Measurements from ENCODE around the gene FAM228B.
A peak's percentile ranks its signal among the peaks of the same experiment; 100 is the strongest.
"Not testable (repeated sequence)": the region's sequence is repeated elsewhere in the genome, so short reads cannot be mapped to it uniquely, and the experiment has no call there.

The FAM228B gene

GRCh38 chr2:24105816-24106215 is 17.5 kb upstream of the FAM228B start:
- Histone ChIP-seq H3K4me3 (ENCODE audit: low read length) (no peak overlapping the region), H3K9me3 (ENCODE audit: control insufficient read depth, low read length) (no peaks in the 10 kb centered on the region), H3K9ac (ENCODE audit: low read length) (no peak overlapping the region)

GRCh38 chr2:24106786-24107185 is 16.5 kb upstream of the FAM228B start:
- Histone ChIP-seq H3K4me1 (ENCODE audit: control insufficient read depth, insufficient read depth, low read length) (no peaks in the 10 kb centered on the region), H3K27me3 (ENCODE audit: control insufficient read depth, insufficient read depth, low read length) (no peaks in the 10 kb centered on the region), H3K9me3 (ENCODE audit: control insufficient read depth, low read length) (no peaks in the 10 kb centered on the region), H3K9ac (ENCODE audit: low read length) (no peak overlapping the region), H3K4me3 (ENCODE audit: low read length) (no peak overlapping the region), H3K36me3 (ENCODE audit: control insufficient read depth, insufficient read depth, low read length) (no peaks in the 10 kb centered on the region)

More at GRCh38 chr2:24105816-24106215, 17.5 kb upstream of the FAM228B start:
- Histone ChIP-seq H3K4me1 (ENCODE audit: control insufficient read depth, insufficient read depth, low read length) (no peaks in the 10 kb centered on the region), H3K27me3 (ENCODE audit: control insufficient read depth, insufficient read depth, low read length) (no peaks in the 10 kb centered on the region), H3K36me3 (ENCODE audit: control insufficient read depth, insufficient read depth, low read length) (no peaks in the 10 kb centered on the region)

- no peaks in the 10 kb centered on the region for H3K27me3 ChIP-seq (ENCODE audit: control insufficient read depth, insufficient read depth, low read length)
- no peak overlapping the region for H3K4me3 ChIP-seq (ENCODE audit: low read length)
- H3K36me3 ChIP-seq (ENCODE audit: control insufficient read depth, insufficient read depth, low read length): no peaks in the 10 kb centered on the region
- no peaks in the 10 kb centered on the region for H3K4me1 ChIP-seq (ENCODE audit: control insufficient read depth, insufficient read depth, low read length)
- H3K9me3 ChIP-seq (ENCODE audit: control insufficient read depth, low read length): no peaks in the 10 kb centered on the region
- H3K9ac ChIP-seq (ENCODE audit: low read length): no peak overlapping the region
These were observed 15.9 kb upstream of the FAM228B start for GRCh38 chr2:24107336-24107735.

GRCh38 chr2:24109431-24109830 is 13.8 kb upstream of the FAM228B start:
- not testable (repeated sequence) for H3K9ac ChIP-seq (ENCODE audit: low read length); H3K27me3 ChIP-seq (ENCODE audit: control insufficient read depth, insufficient read depth, low read length); H3K9me3 ChIP-seq (ENCODE audit: control insufficient read depth, low read length); H3K36me3 ChIP-seq (ENCODE audit: control insufficient read depth, insufficient read depth, low read length); H3K4me1 ChIP-seq (ENCODE audit: control insufficient read depth, insufficient read depth, low read length); H3K4me3 ChIP-seq (ENCODE audit: low read length)

- H3K27me3 ChIP-seq (ENCODE audit: control insufficient read depth, insufficient read depth, low read length): no peaks in the 10 kb centered on the region
- no peaks in the 10 kb centered on the region for H3K9me3 ChIP-seq (ENCODE audit: control insufficient read depth, low read length)
- H3K4me3 ChIP-seq (ENCODE audit: low read length): no peak overlapping the region
- no peaks in the 10 kb centered on the region for H3K4me1 ChIP-seq (ENCODE audit: control insufficient read depth, insufficient read depth, low read length)
- H3K9ac ChIP-seq (ENCODE audit: low read length): no peak overlapping the region
- H3K36me3 ChIP-seq (ENCODE audit: control insufficient read depth, insufficient read depth, low read length): no peaks in the 10 kb centered on the region
These were observed 12.5 kb upstream of the FAM228B start for GRCh38 chr2:24110660-24111303.

GRCh38 chr2:24111407-24111901 is 11.8 kb upstream of the FAM228B start:
- Histone ChIP-seq H3K9ac (ENCODE audit: low read length) (no peak overlapping the region), H3K27me3 (ENCODE audit: control insufficient read depth, insufficient read depth, low read length) (no peaks in the 10 kb centered on the region), H3K36me3 (ENCODE audit: control insufficient read depth, insufficient read depth, low read length) (no peaks in the 10 kb centered on the region), H3K4me3 (ENCODE audit: low read length) (no peak overlapping the region), H3K9me3 (ENCODE audit: control insufficient read depth, low read length) (no peaks in the 10 kb centered on the region), H3K4me1 (ENCODE audit: control insufficient read depth, insufficient read depth, low read length) (no peaks in the 10 kb centered on the region)

- Histone ChIP-seq H3K4me1 (ENCODE audit: control insufficient read depth, insufficient read depth, low read length) (no peaks in the 10 kb centered on the region), H3K9ac (ENCODE audit: low read length) (no peak overlapping the region), H3K4me3 (ENCODE audit: low read length) (no peak overlapping the region), H3K9me3 (ENCODE audit: control insufficient read depth, low read length) (no peaks in the 10 kb centered on the region), H3K36me3 (ENCODE audit: control insufficient read depth, insufficient read depth, low read length) (no peaks in the 10 kb centered on the region), H3K27me3 (ENCODE audit: control insufficient read depth, insufficient read depth, low read length) (no peaks in the 10 kb centered on the region)
These were observed 8.2 kb upstream of the FAM228B start for GRCh38 chr2:24115057-24115456.

- Histone ChIP-seq H3K9ac (ENCODE audit: low read length) (no peak overlapping the region), H3K36me3 (ENCODE audit: control insufficient read depth, insufficient read depth, low read length) (no peaks in the 10 kb centered on the region), H3K4me1 (ENCODE audit: control insufficient read depth, insufficient read depth, low read length) (no peaks in the 10 kb centered on the region), H3K4me3 (ENCODE audit: low read length) (no peak overlapping the region), H3K27me3 (ENCODE audit: control insufficient read depth, insufficient read depth, low read length) (no peaks in the 10 kb centered on the region), H3K9me3 (ENCODE audit: control insufficient read depth, low read length) (no peaks in the 10 kb centered on the region)
These were observed 5.4 kb upstream of the FAM228B start for GRCh38 chr2:24117902-24118301.

GRCh38 chr2:24121066-24121465 is 2.2 kb upstream of the FAM228B start:
- Histone ChIP-seq H3K36me3 (ENCODE audit: control insufficient read depth, insufficient read depth, low read length) (no peaks in the 10 kb centered on the region), H3K27me3 (ENCODE audit: control insufficient read depth, insufficient read depth, low read length) (no peaks in the 10 kb centered on the region), H3K4me1 (ENCODE audit: control insufficient read depth, insufficient read depth, low read length) (peaks cover 3% of the 10 kb centered on the region), H3K9me3 (ENCODE audit: control insufficient read depth, low read length) (no peaks in the 10 kb centered on the region), H3K9ac (ENCODE audit: low read length) (no peak overlapping the region), H3K4me3 (ENCODE audit: low read length) (no peak overlapping the region)

GRCh38 chr2:24121469-24121868 is 1.8 kb upstream of the FAM228B start:
- Histone ChIP-seq H3K4me1 (ENCODE audit: control insufficient read depth, insufficient read depth, low read length) (peaks cover 3% of the 10 kb centered on the region), H3K4me3 (ENCODE audit: low read length) (no peak overlapping the region), H3K27me3 (ENCODE audit: control insufficient read depth, insufficient read depth, low read length) (no peaks in the 10 kb centered on the region)

GRCh38 chr2:24122366-24123194 is 689 bp upstream of the FAM228B start:
- Histone ChIP-seq H3K27me3 (ENCODE audit: control insufficient read depth, insufficient read depth, low read length) (no peaks in the 10 kb centered on the region), H3K9me3 (ENCODE audit: control insufficient read depth, low read length) (no peaks in the 10 kb centered on the region), H3K36me3 (ENCODE audit: control insufficient read depth, insufficient read depth, low read length) (no peaks in the 10 kb centered on the region), H3K4me1 (ENCODE audit: control insufficient read depth, insufficient read depth, low read length) (peaks cover 3% of the 10 kb centered on the region), H3K4me3 (ENCODE audit: low read length) (peak overlapping the region; percentile 87), H3K9ac (ENCODE audit: low read length) (peak overlapping the region; percentile 67)

More at GRCh38 chr2:24121469-24121868, 1.8 kb upstream of the FAM228B start:
- Histone ChIP-seq H3K36me3 (ENCODE audit: control insufficient read depth, insufficient read depth, low read length) (no peaks in the 10 kb centered on the region), H3K9ac (ENCODE audit: low read length) (no peak overlapping the region), H3K9me3 (ENCODE audit: control insufficient read depth, low read length) (no peaks in the 10 kb centered on the region)

GRCh38 chr2:24123922-24124580 is 782 bp downstream of the FAM228B start:
- H3K27me3 ChIP-seq (ENCODE audit: control insufficient read depth, insufficient read depth, low read length): no peaks in the 10 kb centered on the region
- H3K9me3 ChIP-seq (ENCODE audit: control insufficient read depth, low read length): no peaks in the 10 kb centered on the region
- H3K4me1 ChIP-seq (ENCODE audit: control insufficient read depth, insufficient read depth, low read length): peaks cover 3% of the 10 kb centered on the region
- peak overlapping the region; percentile 67 for H3K9ac ChIP-seq (ENCODE audit: low read length)
- H3K36me3 ChIP-seq (ENCODE audit: control insufficient read depth, insufficient read depth, low read length): no peaks in the 10 kb centered on the region
- H3K4me3 ChIP-seq (ENCODE audit: low read length): peak overlapping the region; percentile 87

Measured in mucosa of stomach (tissue), 1 donor.